Measurements from ENCODE around the gene TMEM108.

DNA sequence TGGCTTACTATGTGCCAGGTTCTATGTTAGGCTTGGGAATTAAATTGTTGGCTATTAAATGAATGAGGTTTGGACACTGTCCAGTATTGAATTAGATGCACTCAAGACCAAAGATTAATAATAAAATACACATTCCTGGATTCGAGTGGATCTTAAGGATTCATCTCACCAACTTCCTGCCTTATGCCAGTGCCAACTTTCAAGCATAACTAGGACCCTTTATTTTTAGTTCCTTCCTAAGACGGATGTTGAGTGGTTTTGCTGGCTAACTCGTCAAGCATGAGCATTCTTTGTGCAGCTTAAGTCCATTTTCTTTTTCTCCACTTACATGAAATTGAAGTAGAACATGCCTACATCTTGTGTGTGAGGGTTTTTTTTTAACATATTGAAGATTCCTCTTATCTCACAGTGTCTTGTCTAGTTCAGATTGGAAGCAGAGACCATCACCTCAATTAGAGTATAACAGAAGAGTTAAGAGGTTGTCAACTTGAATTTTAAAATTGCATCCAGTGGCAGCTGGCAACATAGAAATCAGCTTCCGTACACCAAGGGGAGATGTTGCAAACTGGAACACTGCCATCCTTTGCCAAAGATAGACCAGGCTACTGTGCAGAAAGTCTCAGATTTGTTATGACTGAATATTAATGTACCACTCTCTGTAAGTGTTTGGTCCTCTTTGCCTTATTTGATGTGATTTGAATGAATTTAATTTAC is 255.4 kb downstream of the TMEM108 start:
- TF ChIP-seq, protein P1, sequence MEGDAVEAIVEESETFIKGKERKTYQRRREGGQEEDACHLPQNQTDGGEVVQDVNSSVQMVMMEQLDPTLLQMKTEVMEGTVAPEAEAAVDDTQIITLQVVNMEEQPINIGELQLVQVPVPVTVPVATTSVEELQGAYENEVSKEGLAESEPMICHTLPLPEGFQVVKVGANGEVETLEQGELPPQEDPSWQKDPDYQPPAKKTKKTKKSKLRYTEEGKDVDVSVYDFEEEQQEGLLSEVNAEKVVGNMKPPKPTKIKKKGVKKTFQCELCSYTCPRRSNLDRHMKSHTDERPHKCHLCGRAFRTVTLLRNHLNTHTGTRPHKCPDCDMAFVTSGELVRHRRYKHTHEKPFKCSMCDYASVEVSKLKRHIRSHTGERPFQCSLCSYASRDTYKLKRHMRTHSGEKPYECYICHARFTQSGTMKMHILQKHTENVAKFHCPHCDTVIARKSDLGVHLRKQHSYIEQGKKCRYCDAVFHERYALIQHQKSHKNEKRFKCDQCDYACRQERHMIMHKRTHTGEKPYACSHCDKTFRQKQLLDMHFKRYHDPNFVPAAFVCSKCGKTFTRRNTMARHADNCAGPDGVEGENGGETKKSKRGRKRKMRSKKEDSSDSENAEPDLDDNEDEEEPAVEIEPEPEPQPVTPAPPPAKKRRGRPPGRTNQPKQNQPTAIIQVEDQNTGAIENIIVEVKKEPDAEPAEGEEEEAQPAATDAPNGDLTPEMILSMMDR (IDR thresholded peaks at IDR 0.05), result no peak
- TF ChIP-seq POLR2A (IDR thresholded peaks at IDR 0.05), result no peak
